RWPE2 (cell line): ENCODE results near the gene VGLL4.

Experiments used
- ATAC-seq: fragments of 200-7000 bp; cut with Tn5 transposase; 3 replicates; pipeline ENCODE4 v1.9.1; 2021; ENCODE audit warnings: low read depth
- DNase-seq: peaks from one replicate; pipeline ENCODE4 v3.0.0-alpha.2; 2020; ENCODE audit warnings: low spot score
- H3K27ac ChIP-seq: fragments of 450-650 bp; 2 replicates; pipeline ENCODE4 v1.5.1; 2017; ENCODE audit warnings: mild to moderate bottlenecking; ENCODE audit not compliant: poor library complexity, severe bottlenecking
- H3K27me3 ChIP-seq: fragments of 250-450 bp; sonication (Bioruptor Pico); 2 replicates; pipeline ENCODE4 v1.5.1; 2021; ENCODE audit warnings: mild to moderate bottlenecking, moderate library complexity; ENCODE audit not compliant: insufficient read depth, poor library complexity, severe bottlenecking
- H3K36me3 ChIP-seq: fragments of 250-450 bp; sonication (Bioruptor Pico); 2 replicates; pipeline ENCODE4 v1.5.1; 2020; ENCODE audit warnings: low read depth, mild to moderate bottlenecking, moderate library complexity
- H3K4me1 ChIP-seq: fragments of 250-450 bp; sonication (Bioruptor Pico); 2 replicates; pipeline ENCODE4 v1.5.1; 2021; ENCODE audit warnings: mild to moderate bottlenecking, moderate library complexity; ENCODE audit not compliant: insufficient read depth, poor library complexity, severe bottlenecking
- H3K4me3 ChIP-seq: fragments of 250-450 bp; sonication (Bioruptor Pico); 2 replicates; pipeline ENCODE4 v1.5.1; 2021; ENCODE audit warnings: mild to moderate bottlenecking, moderate library complexity; ENCODE audit not compliant: severe bottlenecking
- H3K9me3 ChIP-seq: fragments of 250-450 bp; sonication (Bioruptor Pico); 2 replicates; pipeline ENCODE4 v1.5.1; 2021; ENCODE audit warnings: mild to moderate bottlenecking, moderate library complexity; ENCODE audit not compliant: severe bottlenecking
- CTCF ChIP-seq: fragments of 450-650 bp; IDR thresholded peaks from one replicate; pipeline ENCODE4 v1.5.1; 2017; ENCODE audit warnings: mild to moderate bottlenecking, moderate library complexity; ENCODE audit not compliant: poor library complexity, severe bottlenecking

Gene VGLL4

DNA sequence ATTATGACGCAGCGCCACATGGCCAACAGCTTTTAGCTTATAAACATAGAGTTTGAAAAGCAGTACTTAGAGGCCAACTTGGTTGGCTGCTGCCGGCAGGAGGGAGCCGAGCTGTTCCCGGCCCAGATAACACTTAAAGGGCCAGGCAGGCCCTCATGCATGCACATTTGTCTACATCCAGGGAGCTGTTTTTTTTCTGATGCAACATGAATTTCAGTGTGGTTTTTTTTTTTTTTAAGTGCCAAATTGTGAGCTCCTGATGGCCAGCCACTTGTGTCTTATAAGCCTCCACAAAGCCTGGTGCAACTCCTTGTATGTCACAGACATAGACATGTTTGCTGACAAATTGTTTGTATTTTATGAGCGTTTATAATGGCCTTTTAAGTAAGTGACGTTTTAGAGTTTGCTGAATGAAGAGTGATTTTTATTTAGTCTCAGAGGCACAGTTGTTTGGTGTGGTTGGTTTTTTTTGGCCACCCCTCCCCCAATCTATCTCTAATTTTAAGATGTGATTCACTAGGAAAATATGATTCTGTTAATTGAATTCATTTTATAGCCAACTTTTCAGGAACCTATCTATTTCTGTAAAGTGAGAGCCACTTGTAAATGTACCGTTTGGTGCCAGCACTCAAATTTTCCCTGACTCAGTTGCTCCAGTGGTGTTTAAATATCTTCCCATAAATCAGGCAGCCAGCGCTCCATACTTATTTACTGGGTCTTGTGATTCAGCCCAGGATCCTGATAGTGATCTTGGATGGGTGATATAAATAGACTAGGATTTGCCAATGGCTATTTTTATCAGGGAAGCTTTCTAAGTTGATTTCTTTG, 134.3 kb downstream of the VGLL4 start:
- peak overlapping the region; percentile 37 for H3K27ac ChIP-seq
- TF ChIP-seq CTCF = no peak
- peaks cover 21% of the 10 kb centered on the region for H3K4me1 ChIP-seq
- H3K4me3 ChIP-seq = no peak overlapping the region
- ATAC-seq (peak; percentile 77), DNase-seq (no peak)
- H3K36me3 ChIP-seq = no peaks in the 10 kb centered on the region
- no peaks in the 10 kb centered on the region for H3K9me3 ChIP-seq
- no peaks in the 10 kb centered on the region for H3K27me3 ChIP-seq

GRCh38 chr3:11508346-11509172, 135.2 kb downstream of the VGLL4 start:
- DNase-seq (no peak), ATAC-seq (no peak)
- no peaks in the 10 kb centered on the region for H3K9me3 ChIP-seq
- H3K4me1 ChIP-seq = peaks cover 16% of the 10 kb centered on the region
- no peaks in the 10 kb centered on the region for H3K36me3 ChIP-seq
- TF ChIP-seq CTCF = no peak
- H3K4me3 ChIP-seq = no peak overlapping the region
- no peaks in the 10 kb centered on the region for H3K27me3 ChIP-seq
- peak overlapping the region; percentile 37 for H3K27ac ChIP-seq

DNA sequence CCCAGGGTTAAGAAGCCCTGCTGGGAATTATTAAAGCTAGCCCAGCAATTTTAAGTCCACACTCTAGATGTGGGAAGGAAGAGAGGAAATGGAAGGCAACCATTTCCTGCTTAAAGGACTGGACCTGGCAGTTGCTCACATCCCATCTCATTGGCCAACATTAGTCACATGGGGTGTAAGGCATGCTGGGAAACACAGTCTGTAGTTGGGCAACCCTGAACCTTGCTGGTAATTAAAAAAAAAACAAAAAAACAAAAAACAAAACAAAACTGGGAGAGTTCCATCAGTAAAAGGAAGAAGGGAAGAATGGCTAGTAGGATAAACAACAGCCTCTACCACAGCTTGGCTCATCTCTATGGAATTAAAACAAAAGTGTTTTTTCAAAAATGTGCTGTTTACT, 136.0 kb downstream of the VGLL4 start:
- Histone ChIP-seq H3K4me3 (no peak overlapping the region), H3K27ac (no peak overlapping the region), H3K36me3 (no peaks in the 10 kb centered on the region), H3K27me3 (no peaks in the 10 kb centered on the region), H3K4me1 (peaks cover 16% of the 10 kb centered on the region), H3K9me3 (no peaks in the 10 kb centered on the region)
- TF ChIP-seq CTCF = no peak
- DNase-seq (no peak), ATAC-seq (no peak)
